GM19463 (cell line): Measurements from ENCODE around the gene PLA2G12B.
"Not testable (repeated sequence)": the region's sequence is repeated elsewhere in the genome, so short reads cannot be mapped to it uniquely, and the experiment has no call there.

Source experiments
- ATAC-seq: cut with Tn5 transposase; IDR thresholded peaks from one replicate; pipeline ENCODE4 v1.9.1; 2021; ENCODE audit warnings: mild to moderate bottlenecking, moderate library complexity; ENCODE audit not compliant: unreplicated experiment

Gene PLA2G12B, protein sequence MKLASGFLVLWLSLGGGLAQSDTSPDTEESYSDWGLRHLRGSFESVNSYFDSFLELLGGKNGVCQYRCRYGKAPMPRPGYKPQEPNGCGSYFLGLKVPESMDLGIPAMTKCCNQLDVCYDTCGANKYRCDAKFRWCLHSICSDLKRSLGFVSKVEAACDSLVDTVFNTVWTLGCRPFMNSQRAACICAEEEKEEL

DNA sequence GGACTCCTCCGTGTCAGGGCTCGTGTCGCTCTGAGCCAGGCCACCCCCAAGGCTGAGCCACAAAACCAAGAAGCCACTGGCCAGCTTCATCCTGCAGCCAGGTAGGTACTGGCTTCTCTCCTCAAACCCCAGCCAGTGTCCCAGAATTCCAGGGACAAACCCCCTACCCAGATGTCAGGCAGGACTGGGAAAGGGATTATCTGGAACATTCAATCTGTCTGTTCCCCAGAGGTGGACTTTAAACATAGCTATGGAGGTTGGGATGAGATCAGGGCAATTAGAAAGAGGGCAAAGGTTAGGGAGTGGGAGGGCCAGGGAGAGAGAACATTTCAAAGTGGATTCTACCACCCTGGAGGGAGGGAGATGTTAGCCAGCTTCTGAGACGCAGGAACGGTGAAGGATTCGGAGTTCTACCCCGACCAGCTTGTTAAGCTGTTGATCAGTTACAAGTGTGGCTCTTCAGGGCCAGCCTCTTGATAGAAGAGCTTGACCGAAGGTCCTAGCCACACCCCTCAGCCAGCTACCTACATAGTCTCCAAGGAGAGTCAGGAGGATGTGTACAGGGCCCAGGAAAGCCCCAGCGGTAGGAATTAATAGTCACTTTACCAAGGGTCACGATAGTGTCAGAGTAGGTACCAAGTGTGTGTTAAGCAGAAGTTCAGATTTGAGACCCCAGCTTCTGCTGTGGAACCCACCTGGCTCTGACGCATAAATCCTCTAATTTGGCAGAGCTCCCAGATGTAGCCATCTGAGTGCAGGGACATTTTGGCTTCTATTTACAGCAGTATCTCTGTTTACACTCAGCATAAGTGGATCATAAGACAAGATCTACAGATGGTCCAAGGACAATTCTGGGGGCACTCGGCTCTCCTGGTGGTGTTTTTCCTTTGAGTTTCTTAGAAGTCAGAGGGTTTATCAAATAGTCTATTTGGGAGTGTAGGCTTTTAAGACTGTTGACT, at the start of gene PLA2G12B:
TSS of gene PLA2G12B (minus strand) at position 211 of the 959 bp plus-strand sequence. CDS start at position 90, 121 bp downstream.
- ATAC-seq = no peak

DNA sequence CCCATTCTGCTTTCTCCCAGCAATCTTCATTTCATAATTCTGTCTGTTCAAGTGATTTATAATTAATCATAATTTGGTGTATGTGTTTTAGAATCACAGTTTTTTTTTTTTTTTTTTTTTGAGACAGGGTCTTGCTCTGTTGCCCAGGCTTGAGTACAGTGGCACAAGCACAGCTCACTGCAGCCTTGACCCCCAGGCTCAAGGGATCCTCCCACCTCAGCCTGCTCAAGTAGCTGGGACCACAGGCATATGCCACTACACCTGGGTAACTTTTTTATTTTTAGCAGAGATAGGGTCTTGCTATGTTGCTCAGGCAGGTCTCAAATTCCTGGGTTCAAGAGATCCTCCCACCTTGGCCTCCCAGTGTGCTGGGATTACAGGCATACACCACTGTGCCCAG, 49.2 kb upstream of the PLA2G12B start:
- no peak for ATAC-seq

DNA sequence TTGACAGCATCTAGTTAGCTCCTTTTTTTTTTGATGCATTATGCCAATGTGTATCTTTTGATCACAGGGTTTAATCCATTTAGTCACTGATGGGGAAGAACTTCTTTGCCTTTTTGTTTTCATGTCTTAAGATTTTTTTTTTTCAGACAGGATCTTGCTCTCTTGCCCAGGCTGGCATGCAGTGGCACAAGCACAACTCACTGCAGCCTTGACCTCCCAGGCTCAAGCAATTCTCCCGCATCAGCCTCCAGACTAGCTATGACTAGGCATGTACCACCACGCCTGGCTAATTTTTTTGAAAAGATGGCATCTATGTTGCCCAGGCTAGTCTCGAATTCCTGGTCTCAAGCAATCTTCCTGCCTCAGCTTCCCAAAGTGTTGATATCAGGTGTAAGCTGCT, 46.4 kb upstream of the PLA2G12B start:
- ATAC-seq = no peak

DNA sequence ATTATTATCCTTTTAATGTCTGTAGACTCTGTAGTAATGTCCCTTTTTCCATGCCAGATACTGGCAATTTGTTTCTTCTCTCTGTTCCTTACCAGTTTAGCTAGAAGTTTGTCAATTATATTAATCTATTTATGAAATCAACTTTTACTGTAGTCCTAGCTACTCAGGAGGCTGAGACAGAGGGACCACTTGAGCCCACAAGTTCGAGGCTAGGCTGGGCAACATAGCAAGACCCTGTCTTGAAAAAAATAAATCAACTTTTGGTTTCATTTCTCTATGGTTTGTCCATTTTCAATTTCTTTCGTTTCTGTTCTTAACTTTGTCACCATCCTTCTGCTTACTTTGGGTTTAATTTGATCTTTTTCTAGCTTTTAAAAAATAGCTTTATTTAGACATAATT, 42.5 kb upstream of the PLA2G12B start:
- ATAC-seq = no peak

DNA sequence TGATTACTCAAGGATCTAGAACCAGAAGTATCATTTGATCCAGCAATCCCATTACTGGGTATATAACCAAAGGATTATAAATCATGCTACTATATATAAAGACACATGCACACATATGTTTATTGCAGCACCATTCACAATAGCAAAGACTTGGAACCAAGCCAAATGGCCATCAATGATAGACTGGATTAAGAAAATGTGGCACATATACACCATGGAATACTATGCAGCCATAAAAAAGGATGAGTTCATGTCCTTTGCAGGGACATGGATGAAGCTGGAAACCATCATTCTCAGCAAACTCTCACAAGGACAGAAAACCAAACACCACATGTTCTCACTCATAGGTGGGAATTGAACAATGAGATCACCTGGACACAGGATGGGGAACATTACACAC, 40.9 kb upstream of the PLA2G12B start:
- not testable (repeated sequence) for ATAC-seq

DNA sequence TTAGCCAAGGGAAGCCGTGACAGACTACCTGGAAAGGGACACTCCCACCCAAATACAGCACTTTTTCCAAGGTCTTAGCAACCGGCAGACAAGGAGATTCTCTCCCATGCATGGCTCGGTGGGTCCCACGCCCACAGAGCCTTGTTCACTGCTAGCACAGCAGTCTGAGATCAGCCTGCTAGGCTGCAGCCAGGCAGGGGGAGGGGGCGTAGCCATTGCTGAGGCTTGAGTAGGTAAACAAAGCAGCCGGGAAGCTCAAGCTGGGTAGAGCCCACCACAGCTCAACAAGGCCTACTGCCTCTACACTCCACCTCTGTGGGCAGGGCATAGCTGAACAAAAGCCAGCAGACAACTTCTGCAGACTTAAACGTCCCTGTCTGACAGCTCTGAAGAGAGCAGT, 35.2 kb upstream of the PLA2G12B start:
- not testable (repeated sequence) for ATAC-seq

DNA sequence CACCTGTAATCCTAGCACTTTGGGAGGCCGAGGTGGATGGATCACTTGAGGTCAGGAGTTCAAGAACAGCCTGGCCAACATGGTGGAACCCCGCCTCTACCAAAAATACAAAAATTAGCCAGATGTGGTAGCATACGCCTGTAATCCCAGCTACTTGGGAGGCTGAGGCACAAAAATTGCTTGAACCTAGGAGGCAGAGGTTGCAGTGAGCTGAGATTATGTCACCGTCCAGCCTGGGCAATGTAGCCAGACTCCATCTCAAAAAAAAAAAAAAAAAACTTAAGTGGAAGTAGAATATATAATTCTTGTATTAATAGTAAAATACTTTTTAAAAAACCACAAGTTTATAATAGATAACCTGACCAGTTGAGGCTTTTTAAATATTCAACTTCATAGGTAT, 30.0 kb upstream of the PLA2G12B start:
- ATAC-seq = not testable (repeated sequence)

DNA sequence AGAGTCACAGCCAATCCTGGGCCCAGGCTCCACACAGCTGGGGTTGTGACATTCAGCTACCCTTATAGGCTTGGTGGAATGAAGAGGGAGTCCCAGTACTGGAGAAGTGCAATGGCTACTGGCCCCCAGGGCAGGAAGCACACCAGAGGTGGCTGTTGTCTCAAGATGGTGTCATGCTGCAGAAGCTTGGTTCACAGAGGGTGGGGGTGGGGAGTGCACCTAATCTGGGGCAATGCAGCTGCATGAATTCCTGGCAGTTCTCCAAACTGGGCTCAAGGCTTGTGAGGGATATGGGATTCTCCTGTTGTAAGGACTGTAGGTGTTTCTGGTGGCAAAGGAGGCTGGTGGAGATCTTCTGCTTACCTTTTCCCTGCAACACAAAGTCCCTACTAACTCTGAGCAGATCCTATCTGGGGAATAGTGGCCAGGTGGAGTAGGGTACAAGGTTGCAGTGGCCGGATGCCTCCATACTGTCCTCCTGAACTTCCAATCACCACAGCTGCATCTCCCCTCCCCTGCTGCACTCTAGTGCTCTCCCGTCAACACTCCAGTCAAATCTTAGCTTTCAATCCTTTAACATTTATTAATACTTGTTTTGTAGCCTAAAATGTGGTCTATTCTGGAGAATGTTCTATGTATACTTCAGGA, 27.4 kb upstream of the PLA2G12B start:
- ATAC-seq = no peak

DNA sequence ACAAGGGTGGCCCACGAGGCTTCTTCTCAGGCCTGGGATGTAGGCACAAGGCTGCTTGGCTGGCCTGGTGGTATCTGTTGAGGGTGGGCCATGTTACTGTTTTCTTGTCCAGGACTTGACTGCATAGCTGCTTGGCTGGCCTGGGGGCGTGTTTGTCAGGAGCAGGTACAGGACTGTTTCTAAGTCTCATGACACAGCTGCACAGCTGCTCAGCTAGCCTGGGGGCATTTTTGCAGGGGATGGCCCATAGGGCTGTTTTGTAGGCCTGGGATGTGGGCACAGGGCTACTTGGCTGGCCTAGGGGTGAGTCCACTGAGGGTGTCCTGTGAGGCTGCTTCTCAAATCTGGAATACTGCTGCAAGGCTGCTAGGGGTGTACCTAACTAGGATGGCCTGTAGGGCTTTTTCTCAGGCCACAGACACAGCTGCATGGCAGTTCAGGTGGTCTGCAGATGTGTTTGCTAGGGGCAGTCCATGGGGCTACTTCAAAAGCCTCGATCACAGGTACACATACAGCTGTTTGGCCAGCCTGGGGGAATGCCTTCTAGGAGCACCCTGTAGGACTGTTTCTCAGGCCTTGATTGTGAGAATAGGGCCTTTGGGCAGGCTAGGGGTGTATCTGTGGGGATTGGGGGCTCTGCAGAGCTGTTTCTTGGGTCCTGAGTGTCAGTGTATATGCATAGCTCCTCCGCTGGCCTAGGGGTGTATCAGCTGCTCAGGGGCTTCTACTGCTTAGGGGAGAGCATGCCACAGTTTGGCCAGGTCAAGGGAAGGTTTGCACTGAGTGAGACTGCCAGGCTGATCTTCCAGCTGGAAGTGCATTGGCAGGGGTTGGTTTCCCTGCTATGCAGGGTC, 26.6 kb upstream of the PLA2G12B start:
- ATAC-seq = no peak

DNA sequence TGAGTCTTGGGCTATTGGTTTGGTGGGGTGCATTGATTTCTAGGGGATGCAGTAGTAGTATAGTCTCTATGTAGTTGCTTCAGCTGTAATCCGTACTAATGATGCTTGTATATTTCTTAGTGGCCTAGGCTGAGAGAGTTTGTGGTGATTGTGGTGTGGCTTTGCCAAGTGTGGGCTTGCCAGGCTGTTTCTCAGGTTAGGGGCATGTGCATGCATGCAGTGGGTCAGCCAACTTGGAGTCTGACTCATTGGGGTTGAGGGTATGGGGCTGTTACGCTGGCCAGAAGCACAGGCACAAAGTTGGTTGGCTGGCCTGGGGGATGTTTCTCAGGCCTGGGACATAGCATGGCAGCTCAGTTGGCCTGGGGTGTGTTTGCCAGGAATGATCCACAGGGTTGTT, 25.7 kb upstream of the PLA2G12B start:
- no peak for ATAC-seq

DNA sequence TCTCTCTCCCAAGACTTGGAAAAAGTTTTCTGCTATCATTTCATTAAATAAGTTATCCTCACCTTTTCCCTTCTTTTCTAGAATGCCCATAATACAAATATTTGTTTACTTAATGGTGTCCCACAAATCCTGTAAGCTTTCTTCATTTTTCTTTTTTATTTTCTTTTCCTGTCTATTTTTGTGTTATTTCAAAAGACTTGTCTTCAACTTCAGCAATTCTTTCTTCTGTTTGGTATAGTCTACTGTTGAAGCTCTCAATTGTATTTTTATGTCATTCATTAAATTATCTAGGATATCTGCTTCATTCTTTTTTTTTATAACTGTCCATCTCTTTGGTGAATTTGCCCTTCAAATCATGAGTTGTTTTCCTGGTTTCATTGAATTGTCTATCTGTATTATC, 25.1 kb upstream of the PLA2G12B start:
- ATAC-seq = no peak

DNA sequence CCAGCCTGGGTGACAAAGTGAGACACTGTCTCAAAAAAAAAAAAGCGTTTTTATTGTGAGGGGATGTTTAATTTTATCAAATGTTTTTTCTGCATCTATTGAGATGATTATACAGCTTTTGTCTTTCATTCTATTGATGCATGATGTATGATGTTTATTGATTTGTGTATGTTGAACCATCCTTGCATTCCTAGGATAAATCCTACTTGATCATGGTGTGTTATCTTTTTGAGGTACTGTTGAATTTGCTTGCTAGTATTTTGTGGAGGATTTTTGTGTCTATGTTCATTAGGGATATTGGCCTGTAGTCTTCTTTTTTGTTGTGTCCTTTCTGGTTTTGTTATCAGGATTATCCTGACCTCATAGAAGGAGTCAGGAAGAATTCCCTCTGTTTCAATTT, 22.3 kb upstream of the PLA2G12B start:
- ATAC-seq = no peak

DNA sequence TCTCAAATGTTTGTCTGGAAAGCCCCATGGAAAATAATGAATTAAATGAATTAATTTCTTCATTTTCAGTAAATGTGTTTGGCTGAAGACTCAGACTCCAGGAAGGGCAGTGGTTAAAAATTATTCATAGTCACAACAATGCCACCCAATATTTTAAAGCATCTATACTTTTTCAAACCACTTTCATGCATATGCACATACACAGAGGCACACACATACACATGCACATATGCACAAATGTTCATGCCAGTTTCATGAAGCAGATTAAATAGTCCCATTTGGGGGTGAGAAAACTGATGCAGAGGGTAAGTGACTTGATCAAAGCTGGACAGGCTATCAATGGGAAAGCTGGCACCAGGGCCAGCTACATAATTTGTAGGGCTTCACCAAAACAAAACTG, 1.4 kb upstream of the PLA2G12B start:
- no peak for ATAC-seq

DNA sequence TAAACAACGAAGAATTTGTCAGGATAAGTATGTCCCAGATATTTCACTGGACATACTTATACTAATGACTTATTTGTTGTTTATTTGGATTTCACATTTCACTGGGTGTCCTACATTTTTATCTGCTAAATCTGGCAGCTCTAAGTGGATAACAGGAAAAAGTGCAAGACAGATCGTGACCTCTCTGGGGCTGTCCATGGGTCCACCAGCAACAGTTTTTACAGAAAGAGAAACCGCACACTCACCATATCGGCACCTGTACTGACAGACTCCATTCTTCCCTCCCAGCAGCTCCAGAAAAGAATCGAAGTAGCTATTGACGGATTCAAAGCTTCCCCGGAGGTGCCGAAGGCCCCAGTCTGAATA, 393 bp downstream of the PLA2G12B start:
- ATAC-seq = no peak

DNA sequence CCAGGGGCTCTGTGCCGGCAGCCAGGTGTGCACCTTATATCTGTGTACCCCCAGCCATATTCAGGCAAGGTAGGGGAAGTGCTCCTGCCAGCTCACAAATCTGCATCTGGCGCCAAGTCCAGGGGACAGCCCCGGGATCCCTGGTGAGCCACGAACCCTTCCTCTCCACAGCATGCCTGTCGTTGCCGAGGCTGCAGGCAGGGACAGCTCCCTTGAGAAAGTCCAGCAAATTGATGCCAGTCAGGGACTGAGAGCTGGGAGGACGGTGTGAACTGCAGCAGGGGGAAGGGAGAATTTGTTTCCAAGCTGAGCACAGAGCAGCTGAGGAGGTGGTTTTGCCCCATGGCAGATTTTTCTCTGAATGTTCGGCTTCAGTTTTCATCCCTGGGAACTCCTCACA, 919 bp downstream of the PLA2G12B start:
- ATAC-seq = no peak

DNA sequence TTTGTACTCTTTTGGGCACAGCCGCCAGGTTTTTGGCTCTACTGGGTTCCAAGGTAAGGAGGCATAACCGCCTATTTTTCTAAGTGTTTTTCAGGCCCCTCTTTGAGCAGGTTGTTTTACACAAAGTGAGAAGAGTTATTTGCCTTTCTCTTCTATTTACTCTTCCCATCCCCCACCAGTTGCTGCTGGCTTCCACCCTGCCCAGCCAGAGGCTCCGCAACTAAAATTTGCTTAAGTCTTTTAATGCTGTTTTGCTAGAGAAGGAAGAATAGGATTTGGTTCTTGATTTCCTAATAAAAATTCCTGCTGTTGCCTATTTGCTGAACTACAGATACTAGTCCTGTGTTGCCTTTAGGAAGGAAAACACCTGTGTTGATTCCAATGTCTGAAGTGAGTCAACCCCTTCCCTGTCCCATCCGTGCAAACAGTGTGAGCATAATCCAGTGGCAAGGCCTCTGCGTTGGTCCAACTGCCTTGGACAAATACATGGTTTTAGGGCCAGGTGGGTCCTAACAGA, 1.9 kb downstream of the PLA2G12B start:
- ATAC-seq = no peak

DNA sequence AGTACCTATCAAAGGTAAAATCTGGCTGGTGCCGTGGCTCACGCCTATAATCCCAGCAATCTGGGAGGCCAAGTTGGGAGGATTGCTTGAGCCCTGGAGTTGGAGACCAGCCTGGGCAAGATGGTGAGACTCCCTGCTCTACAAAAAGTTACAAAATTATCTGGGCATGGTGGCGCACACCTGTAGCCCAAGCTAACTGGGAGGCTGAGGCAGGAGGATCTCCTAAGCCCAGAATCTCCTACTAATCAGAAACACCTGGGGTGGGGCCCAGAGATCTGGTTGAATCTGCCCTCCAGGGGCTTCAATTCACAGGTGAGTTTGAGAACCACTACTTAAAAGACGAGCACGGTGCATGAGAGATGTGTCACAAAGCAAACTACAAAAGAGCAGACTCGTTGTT, 2.4 kb downstream of the PLA2G12B start:
- no peak for ATAC-seq

DNA sequence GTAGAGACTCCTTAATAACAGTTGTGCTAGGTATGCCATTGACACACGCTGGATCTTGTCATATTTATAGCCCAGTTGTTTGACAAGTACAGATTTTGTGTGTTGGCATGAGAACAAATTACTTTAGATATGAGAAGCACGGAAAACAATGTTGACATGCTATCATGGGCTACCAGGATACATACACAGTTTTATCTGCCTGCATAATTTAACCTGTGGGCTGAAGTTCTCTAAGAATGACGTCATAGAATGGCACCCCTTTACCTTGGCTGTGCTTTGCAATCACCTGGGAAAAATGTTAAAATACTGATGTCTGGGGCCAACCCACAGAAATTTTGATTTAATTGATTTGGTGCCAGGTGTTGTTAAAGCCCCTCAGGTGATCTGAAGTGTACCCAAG, 2.8 kb downstream of the PLA2G12B start:
- no peak for ATAC-seq

DNA sequence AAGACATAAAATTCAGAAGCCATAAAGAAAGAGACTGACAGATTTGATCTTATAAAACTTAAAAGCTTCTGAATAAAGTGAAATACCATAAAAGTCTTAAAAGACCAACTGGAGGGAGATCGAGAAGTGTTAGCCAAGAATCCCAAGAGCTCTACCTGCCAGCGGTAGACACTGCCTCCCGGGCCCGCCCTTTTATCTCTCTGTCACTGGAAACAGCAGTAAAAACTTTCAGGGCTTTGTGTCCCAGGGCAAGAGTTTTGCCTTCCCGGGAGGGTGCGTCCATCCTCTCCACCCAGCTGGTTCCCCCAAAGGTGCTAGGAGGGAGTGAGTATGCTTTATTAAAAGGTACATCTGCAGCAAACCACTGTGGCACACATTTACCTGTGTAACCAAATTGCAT, 5.8 kb downstream of the PLA2G12B start:
- ATAC-seq = no peak

DNA sequence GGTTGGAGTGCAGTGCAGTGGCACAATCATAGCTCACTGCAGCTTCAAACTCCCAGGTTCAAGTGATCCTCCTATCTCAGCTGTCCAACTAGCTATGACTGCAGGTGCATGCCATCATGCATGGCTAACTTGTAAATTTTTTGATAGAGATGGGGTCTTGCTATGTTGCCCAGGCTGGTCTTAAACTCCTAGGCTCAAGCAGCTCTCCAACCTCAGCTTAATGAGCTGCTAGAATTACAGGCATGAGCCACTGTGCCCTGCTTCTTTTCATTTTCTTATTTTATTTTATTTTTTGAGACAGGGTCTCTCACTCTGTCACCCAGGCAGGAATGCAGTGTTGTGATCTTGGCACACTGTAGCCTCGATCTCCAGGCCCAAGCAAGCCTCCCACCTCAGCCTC, 7.6 kb downstream of the PLA2G12B start:
- no peak for ATAC-seq
